HG02642 (cell line): ENCODE data around the gene PRR18.

ENCODE experiments used
- ATAC-seq: cut with Tn5 transposase; IDR thresholded peaks from one replicate; pipeline ENCODE4 v1.9.1; 2021; ENCODE audit warnings: mild to moderate bottlenecking; ENCODE audit not compliant: unreplicated experiment, poor library complexity

Gene PRR18

GRCh38 chr6:166335378-166336302 lies 27.4 kb upstream of the PRR18 start:
- ATAC-seq = peak; percentile 52

- no peak for ATAC-seq
Observed at GRCh38 chr6:166334878-166335277, 26.7 kb upstream of the PRR18 start.

- peak; percentile 66 for ATAC-seq
Observed at GRCh38 chr6:166333172-166333995, 25.2 kb upstream of the PRR18 start.

GRCh38 chr6:166331503-166332415 lies 23.6 kb upstream of the PRR18 start:
- ATAC-seq = no peak

- no peak for ATAC-seq
Observed at GRCh38 chr6:166330612-166331011, 22.4 kb upstream of the PRR18 start.

GRCh38 chr6:166325383-166326042 lies 17.3 kb upstream of the PRR18 start:
- peak; percentile 94 for ATAC-seq

GRCh38 chr6:166323395-166323794 lies 15.2 kb upstream of the PRR18 start:
- no peak for ATAC-seq

GRCh38 chr6:166318649-166319600 lies 10.7 kb upstream of the PRR18 start:
- no peak for ATAC-seq

- ATAC-seq = no peak
Observed at GRCh38 chr6:166318227-166318626, 10.0 kb upstream of the PRR18 start.

- ATAC-seq = no peak
Observed at GRCh38 chr6:166317261-166318212, 9.3 kb upstream of the PRR18 start.

GRCh38 chr6:166315436-166315835 lies 7.2 kb upstream of the PRR18 start:
- ATAC-seq = no peak

GRCh38 chr6:166314454-166314853 lies 6.3 kb upstream of the PRR18 start:
- no peak for ATAC-seq

- ATAC-seq = peak; percentile 55
Observed at GRCh38 chr6:166313255-166314070, 5.3 kb upstream of the PRR18 start.

GRCh38 chr6:166312832-166313231 lies 4.6 kb upstream of the PRR18 start:
- ATAC-seq = no peak

GRCh38 chr6:166310634-166311033 lies 2.4 kb upstream of the PRR18 start:
- ATAC-seq = no peak

- ATAC-seq = no peak
Observed at GRCh38 chr6:166309977-166310376, 1.8 kb upstream of the PRR18 start.
